ENCODE measurements around the gene PNISR. TPM values are rescaled to one million over a fixed set of nuclear protein-coding genes. Genes with fewer than 3 reads are reported as not detected.

PNISR gene
- total and polyA plus RNA-seq, 2 experiments from 2014 or later, result 135 to 270 TPM

DNA sequence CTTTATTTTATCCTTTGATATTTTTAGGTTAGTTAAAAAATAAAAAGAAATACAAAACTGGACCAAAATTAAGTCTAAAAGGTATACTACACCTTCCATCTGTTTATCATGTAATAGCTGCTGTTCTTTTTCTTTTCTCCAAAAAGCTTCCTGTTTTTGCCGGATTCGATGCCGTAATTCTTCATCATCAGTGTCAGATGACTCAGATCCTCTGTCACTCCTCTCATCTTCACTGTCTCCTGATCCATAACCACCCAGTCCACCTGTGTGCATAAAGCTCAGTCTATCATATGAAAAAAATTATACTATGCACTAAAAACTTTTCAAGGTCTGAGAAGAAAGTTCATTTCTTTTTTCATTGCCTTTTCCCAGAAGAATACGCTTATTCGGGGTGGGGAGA, 22.7 kb downstream of the PNISR start:
- H3K4me3 Mint-ChIP-seq, result no peak overlapping the region
- Histone ChIP-seq H3K9me2 (ENCODE audit: insufficient read depth) (no peaks in the 10 kb centered on the region), H3K36me3 (ENCODE audit: insufficient read depth) (peaks cover 72% of the 10 kb centered on the region), H3K27me3 (ENCODE audit: insufficient read depth) (no peaks in the 10 kb centered on the region), H3K79me2 (replicated peaks; ENCODE audit: insufficient read depth) (no peaks in the 10 kb centered on the region), H3K4me3 (no peak overlapping the region), H3K27ac (ENCODE audit: low read depth) (no peak overlapping the region), H3F3A (replicated peaks; ENCODE audit: low read depth) (0 out of 2 replicates have a peak, but pooled peaks cover 4% of the 10 kb centered on the region), H3K4me1 (ENCODE audit: insufficient read depth) (no peaks in the 10 kb centered on the region), H2AFZ (no peak overlapping the region), H3K4me2 (no peak overlapping the region), H4K20me1 (replicated peaks; ENCODE audit: insufficient read depth) (peaks cover 3% of the 10 kb centered on the region; the same call in 1 of the 2 replicates)
- H3K9me3 Mint-ChIP-seq, result no peaks in the 10 kb centered on the region
- no peak overlapping the region for H3K27ac Mint-ChIP-seq
- no peaks in the 10 kb centered on the region; the same call in 2 of the 3 replicates for H3K4me1 Mint-ChIP-seq
- peaks cover 79% of the 10 kb centered on the region for H3K36me3 Mint-ChIP-seq (ENCODE audit: low read depth)
- TF ChIP-seq STAT1 (IDR thresholded peaks at IDR 0.05; ENCODE audit: unreplicated experiment), result no peak
- no peak for TF ChIP-seq EZH2phosphoT487 (IDR thresholded peaks at IDR 0.05; ENCODE audit: unreplicated experiment)
- TF ChIP-seq JUNB (IDR thresholded peaks at IDR 0.05; ENCODE audit: unreplicated experiment), result no peak
- no peak for TF ChIP-seq NANOG (IDR thresholded peaks at IDR 0.05; ENCODE audit: borderline replicate concordance)
- TF ChIP-seq CTCF (conservative IDR thresholded peaks at IDR 0.05; ENCODE audit: low read depth in 2 of 2), result no peak
- no peak for TF ChIP-seq ZNF114 (CRISPR knock-in tag; IDR thresholded peaks at IDR 0.05)
- no peak for TF ChIP-seq ZNF331 (CRISPR knock-in tag; IDR thresholded peaks at IDR 0.05; ENCODE audit: low read depth)
- ATAC-seq, result no peak
- DNase-seq (ENCODE audit: low spot score), result no peak
- H3K27me3 Mint-ChIP-seq (ENCODE audit: insufficient read depth, low read depth, poor library complexity), result peaks cover 2% of the 10 kb centered on the region

DNA sequence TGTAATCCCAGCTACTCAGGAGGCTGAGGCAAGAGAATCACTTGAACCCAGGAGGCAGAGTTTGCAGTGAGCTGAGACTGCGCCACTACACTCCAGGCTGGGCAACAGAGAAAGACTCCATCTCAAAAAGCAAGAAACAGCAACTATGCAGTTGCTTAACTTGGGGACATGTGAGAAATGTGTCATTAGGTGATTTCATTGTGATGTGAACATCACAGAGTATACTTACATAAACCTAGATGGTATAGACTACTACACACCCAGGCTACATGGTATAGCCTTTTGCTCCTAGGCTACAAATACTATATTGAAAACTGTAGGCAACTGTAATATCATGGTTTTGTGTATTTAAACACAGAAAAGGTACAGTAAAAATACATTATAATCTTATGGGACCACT, 27.8 kb downstream of the PNISR start:
- peaks cover 29% of the 10 kb centered on the region for H3K36me3 ChIP-seq (ENCODE audit: insufficient read depth)
- 0 out of 2 replicates have a peak, but pooled peaks cover 5% of the 10 kb centered on the region for H3K4me1 ChIP-seq (ENCODE audit: insufficient read depth)
- H3K27ac ChIP-seq (ENCODE audit: low read depth), result no peak overlapping the region
- H2AFZ ChIP-seq, result no peak overlapping the region
- no peak overlapping the region for H3K4me2 ChIP-seq
- H3K4me3 ChIP-seq, result no peak overlapping the region
- Mint-ChIP-seq H3K4me3 (no peak overlapping the region), H3K36me3 (ENCODE audit: low read depth) (peaks cover 33% of the 10 kb centered on the region), H3K9me3 (no peaks in the 10 kb centered on the region), H3K4me1 (peaks cover 4% of the 10 kb centered on the region), H3K27me3 (ENCODE audit: insufficient read depth, low read depth, poor library complexity) (peaks cover 13% of the 10 kb centered on the region), H3K27ac (no peak overlapping the region)
- no peaks in the 10 kb centered on the region; the same call in 1 of the 2 replicates for H4K20me1 ChIP-seq (replicated peaks; ENCODE audit: insufficient read depth)
- no peaks in the 10 kb centered on the region for H3K27me3 ChIP-seq (ENCODE audit: insufficient read depth)
- H3K9me2 ChIP-seq (ENCODE audit: insufficient read depth), result no peaks in the 10 kb centered on the region
- ATAC-seq (no peak), DNase-seq (ENCODE audit: low spot score) (no peak)
- peaks cover 23% of the 10 kb centered on the region; the same call in 1 of the 2 replicates for H3F3A ChIP-seq (replicated peaks; ENCODE audit: low read depth)
- peaks cover 7% of the 10 kb centered on the region; the same call in 1 of the 2 replicates for H3K79me2 ChIP-seq (replicated peaks; ENCODE audit: insufficient read depth)
- TF ChIP-seq STAT1 (IDR thresholded peaks at IDR 0.05; ENCODE audit: unreplicated experiment), result no peak
- TF ChIP-seq POLR2AphosphoS5 (IDR thresholded peaks at IDR 0.05; ENCODE audit: low read depth), result no peak
- TF ChIP-seq NANOG (IDR thresholded peaks at IDR 0.05; ENCODE audit: borderline replicate concordance), result no peak
- no peak for TF ChIP-seq CREB1 (CRISPR knock-in tag; IDR thresholded peaks at IDR 0.05; ENCODE audit: low read depth)
- TF ChIP-seq ZNF114 (CRISPR knock-in tag; IDR thresholded peaks at IDR 0.05), result no peak
- TF ChIP-seq, protein P1, sequence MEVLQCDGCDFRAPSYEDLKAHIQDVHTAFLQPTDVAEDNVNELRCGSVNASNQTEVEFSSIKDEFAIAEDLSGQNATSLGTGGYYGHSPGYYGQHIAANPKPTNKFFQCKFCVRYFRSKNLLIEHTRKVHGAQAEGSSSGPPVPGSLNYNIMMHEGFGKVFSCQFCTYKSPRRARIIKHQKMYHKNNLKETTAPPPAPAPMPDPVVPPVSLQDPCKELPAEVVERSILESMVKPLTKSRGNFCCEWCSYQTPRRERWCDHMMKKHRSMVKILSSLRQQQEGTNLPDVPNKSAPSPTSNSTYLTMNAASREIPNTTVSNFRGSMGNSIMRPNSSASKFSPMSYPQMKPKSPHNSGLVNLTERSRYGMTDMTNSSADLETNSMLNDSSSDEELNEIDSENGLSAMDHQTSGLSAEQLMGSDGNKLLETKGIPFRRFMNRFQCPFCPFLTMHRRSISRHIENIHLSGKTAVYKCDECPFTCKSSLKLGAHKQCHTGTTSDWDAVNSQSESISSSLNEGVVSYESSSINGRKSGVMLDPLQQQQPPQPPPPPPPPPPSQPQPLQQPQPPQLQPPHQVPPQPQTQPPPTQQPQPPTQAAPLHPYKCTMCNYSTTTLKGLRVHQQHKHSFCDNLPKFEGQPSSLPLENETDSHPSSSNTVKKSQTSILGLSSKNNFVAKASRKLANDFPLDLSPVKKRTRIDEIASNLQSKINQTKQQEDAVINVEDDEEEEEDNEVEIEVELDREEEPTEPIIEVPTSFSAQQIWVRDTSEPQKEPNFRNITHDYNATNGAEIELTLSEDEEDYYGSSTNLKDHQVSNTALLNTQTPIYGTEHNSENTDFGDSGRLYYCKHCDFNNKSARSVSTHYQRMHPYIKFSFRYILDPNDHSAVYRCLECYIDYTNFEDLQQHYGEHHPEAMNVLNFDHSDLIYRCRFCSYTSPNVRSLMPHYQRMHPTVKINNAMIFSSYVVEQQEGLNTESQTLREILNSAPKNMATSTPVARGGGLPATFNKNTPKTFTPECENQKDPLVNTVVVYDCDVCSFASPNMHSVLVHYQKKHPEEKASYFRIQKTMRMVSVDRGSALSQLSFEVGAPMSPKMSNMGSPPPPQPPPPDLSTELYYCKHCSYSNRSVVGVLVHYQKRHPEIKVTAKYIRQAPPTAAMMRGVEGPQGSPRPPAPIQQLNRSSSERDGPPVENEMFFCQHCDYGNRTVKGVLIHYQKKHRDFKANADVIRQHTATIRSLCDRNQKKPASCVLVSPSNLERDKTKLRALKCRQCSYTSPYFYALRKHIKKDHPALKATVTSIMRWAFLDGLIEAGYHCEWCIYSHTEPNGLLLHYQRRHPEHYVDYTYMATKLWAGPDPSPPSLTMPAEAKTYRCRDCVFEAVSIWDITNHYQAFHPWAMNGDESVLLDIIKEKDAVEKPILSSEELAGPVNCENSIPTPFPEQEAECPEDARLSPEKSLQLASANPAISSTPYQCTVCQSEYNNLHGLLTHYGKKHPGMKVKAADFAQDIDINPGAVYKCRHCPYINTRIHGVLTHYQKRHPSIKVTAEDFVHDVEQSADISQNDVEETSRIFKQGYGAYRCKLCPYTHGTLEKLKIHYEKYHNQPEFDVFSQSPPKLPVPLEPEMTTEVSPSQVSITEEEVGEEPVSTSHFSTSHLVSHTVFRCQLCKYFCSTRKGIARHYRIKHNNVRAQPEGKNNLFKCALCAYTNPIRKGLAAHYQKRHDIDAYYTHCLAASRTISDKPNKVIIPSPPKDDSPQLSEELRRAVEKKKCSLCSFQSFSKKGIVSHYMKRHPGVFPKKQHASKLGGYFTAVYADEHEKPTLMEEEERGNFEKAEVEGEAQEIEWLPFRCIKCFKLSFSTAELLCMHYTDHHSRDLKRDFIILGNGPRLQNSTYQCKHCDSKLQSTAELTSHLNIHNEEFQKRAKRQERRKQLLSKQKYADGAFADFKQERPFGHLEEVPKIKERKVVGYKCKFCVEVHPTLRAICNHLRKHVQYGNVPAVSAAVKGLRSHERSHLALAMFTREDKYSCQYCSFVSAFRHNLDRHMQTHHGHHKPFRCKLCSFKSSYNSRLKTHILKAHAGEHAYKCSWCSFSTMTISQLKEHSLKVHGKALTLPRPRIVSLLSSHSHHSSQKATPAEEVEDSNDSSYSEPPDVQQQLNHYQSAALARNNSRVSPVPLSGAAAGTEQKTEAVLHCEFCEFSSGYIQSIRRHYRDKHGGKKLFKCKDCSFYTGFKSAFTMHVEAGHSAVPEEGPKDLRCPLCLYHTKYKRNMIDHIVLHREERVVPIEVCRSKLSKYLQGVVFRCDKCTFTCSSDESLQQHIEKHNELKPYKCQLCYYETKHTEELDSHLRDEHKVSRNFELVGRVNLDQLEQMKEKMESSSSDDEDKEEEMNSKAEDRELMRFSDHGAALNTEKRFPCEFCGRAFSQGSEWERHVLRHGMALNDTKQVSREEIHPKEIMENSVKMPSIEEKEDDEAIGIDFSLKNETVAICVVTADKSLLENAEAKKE (CRISPR knock-in tag; IDR thresholded peaks at IDR 0.05), result no peak
- no peak for TF ChIP-seq EZH2 (IDR thresholded peaks at IDR 0.05; ENCODE audit: low read depth, unreplicated experiment)
